HL-60 (cell line): ENCODE results near the gene HLTF.

ENCODE experiments used
- DNase-seq, 2 experiments: peaks; one replicate each; pipeline ENCODE4 v3.0.0-alpha.2; 2010 to 2020; ENCODE audit warnings: low read depth in 1 of 2, low spot score in 1 of 2
- H3K27ac ChIP-seq: fragments of 250-450 bp; sonication (Bioruptor Pico); replicated peaks from 2 replicates; pipeline ENCODE4 v1.5.1; 2020; ENCODE audit warnings: mild to moderate bottlenecking, moderate library complexity
- H3K27me3 ChIP-seq: fragments of 250-450 bp; sonication (Bioruptor Pico); 2 replicates; pipeline ENCODE4 v1.5.1; 2021; ENCODE audit warnings: mild to moderate bottlenecking, moderate library complexity; ENCODE audit not compliant: insufficient read depth, poor library complexity, severe bottlenecking
- H3K4me3 ChIP-seq: replicated peaks from 2 replicates; pipeline ENCODE4 v1.5.1; 2011; ENCODE audit warnings: mild to moderate bottlenecking, control low read depth, low read length; ENCODE audit not compliant: insufficient read depth
- CTCF ChIP-seq: IDR thresholded peaks from one replicate; pipeline ENCODE4 v1.5.1; 2011; ENCODE audit warnings: low read length, control low read depth, inconsistent platforms; ENCODE audit not compliant: insufficient read depth
- GABPA ChIP-seq: IDR thresholded peaks from 2 replicates; pipeline ENCODE4 v1.6.1; 2012; ENCODE audit warnings: low read depth
- POLR2AphosphoS5 ChIP-seq: IDR thresholded peaks from 2 replicates; pipeline ENCODE4 v1.6.1; 2012; ENCODE audit warnings: low read depth
- REST ChIP-seq: IDR thresholded peaks from 2 replicates; pipeline ENCODE4 v1.6.1; 2012; ENCODE audit warnings: low read depth; ENCODE audit not compliant: insufficient replicate concordance
- SPI1 ChIP-seq: IDR thresholded peaks from 2 replicates; pipeline ENCODE4 v1.6.1; 2012; ENCODE audit warnings: low read depth, mild to moderate bottlenecking, borderline replicate concordance

HLTF gene

GRCh38 chr3:148997623-148998022 is 88.7 kb downstream of the HLTF start:
- TF ChIP-seq GABPA (no peak), REST (no peak), POLR2AphosphoS5 (no peak)
- Histone ChIP-seq H3K4me3 (no peak overlapping the region), H3K27ac (peak overlapping the region; percentile 77), H3K27me3 (no peaks in the 10 kb centered on the region)
- no peak for DNase-seq

GRCh38 chr3:148992635-148993255 is 93.6 kb downstream of the HLTF start:
- no peaks in the 10 kb centered on the region for H3K27me3 ChIP-seq
- TF ChIP-seq SPI1 (no peak), CTCF (no peak), GABPA (no peak), REST (no peak), POLR2AphosphoS5 (no peak)
- H3K4me3 ChIP-seq: peak overlapping the region; percentile 70
- peak overlapping the region; percentile 89 for H3K27ac ChIP-seq
- DNase-seq: no peak

- Histone ChIP-seq H3K4me3 (peak overlapping the region; percentile 70), H3K27ac (peak overlapping the region; percentile 89), H3K27me3 (no peaks in the 10 kb centered on the region)
- DNase-seq: peak in 1 of 2 experiments; percentile 43
- TF ChIP-seq GABPA: peak; percentile 5; the same call in 1 of the 2 replicates
- TF ChIP-seq SPI1: no peak
- TF ChIP-seq REST: no peak
- TF ChIP-seq CTCF: no peak
Measured at GRCh38 chr3:148992027-148992634, 94.2 kb downstream of the HLTF start.
